K562 (cell line): ENCODE data around the gene ABCA4. TPM values are rescaled to one million over a fixed set of nuclear protein-coding genes. Genes with fewer than 3 reads are reported as not detected.

Experiments
- ATAC-seq: fragments of 200-7000 bp; cut with Tn5 transposase; 3 replicates; pipeline ENCODE4 v1.9.1; 2020; ENCODE audit warnings: moderate library complexity
- BruUV-seq: library from RNA; stranded (reverse); fragments of 400-500 nt; replicated peaks from 2 replicates; lab custom pipeline; 2021; lab: Mats Ljungman, UMichigan
- CTCF ChIA-PET: fragments of 300-600 bp; formaldehyde crosslinking; extraction: SDS; loops from one replicate; lab custom pipeline; 2021; ENCODE audit warnings: low intra/inter-chr PET ratio; lab: Yijun Ruan, JAX
- POLR2A ChIA-PET: fragments of 300-600, 350-650 bp; sonication (Branson Sonifier 250); formaldehyde crosslinking; extraction: SDS; loops from one replicate; lab custom pipeline; 2021; ENCODE audit warnings: antibody characterized with exemption, inconsistent platforms; lab: Yijun Ruan, JAX
- DNase-seq, 4 experiments: peaks; one replicate each; pipeline versions ENCODE4 v3.0.0 to v3.0.0-alpha.2; 2011 to 2018; ENCODE audit warnings: low spot score in 3 of 4, mixed read lengths in 3 of 4; ENCODE audit errors: extremely low read depth in 1 of 4
- FAIRE-seq: peaks from 2 replicates; lab custom pipeline; 2011; peaks lifted over from hg19 to GRCh38; lab: Jason Lieb, UNC
- H2AFZ ChIP-seq: 2 replicates; pipeline ENCODE4 v1.6.0; 2011; ENCODE audit warnings: low read depth, low read length, control low read depth, inconsistent platforms
- H3K27ac ChIP-seq: fragments of 200-600 bp; 3 replicates; pipeline ENCODE4 v1.8.0; 2011; ENCODE audit warnings: low read depth, mild to moderate bottlenecking, control low read depth, inconsistent platforms, low read length, moderate library complexity, mixed read lengths; ENCODE audit errors: extremely low read depth
- H3K27me3 ChIP-seq, 2 experiments: fragments of 300-600 bp in 1 of 2; 2 replicates in 1 of 2; 3 replicates in 1 of 2; pipeline versions ENCODE4 v1.6.0 to v1.8.0; 2011; ENCODE audit warnings: inconsistent platforms in 2 of 2, low read length in 2 of 2, mild to moderate bottlenecking in 1 of 2, mixed read lengths in 1 of 2, moderate library complexity in 1 of 2; ENCODE audit not compliant: control insufficient read depth in 2 of 2, insufficient read depth in 2 of 2
- H3K36me3 ChIP-seq: fragments of 300-600 bp; 3 replicates; pipeline ENCODE4 v1.8.0; 2011; ENCODE audit warnings: mild to moderate bottlenecking, low read length, inconsistent platforms; ENCODE audit not compliant: control insufficient read depth, insufficient read depth
- H3K4me1 ChIP-seq, 2 experiments: fragments of 200-600 bp in 1 of 2; replicated peaks in 1 of 2; 2 replicates in 1 of 2; 3 replicates in 1 of 2; pipeline versions ENCODE4 v1.5.1 to v1.8.0; 2011; ENCODE audit warnings: inconsistent platforms in 2 of 2, low read length in 2 of 2, mild to moderate bottlenecking in 1 of 2, mixed read lengths in 1 of 2, moderate library complexity in 1 of 2; ENCODE audit not compliant: control insufficient read depth in 2 of 2, insufficient read depth in 2 of 2
- H3K4me2 ChIP-seq: 2 replicates; pipeline ENCODE4 v1.6.1; 2011; ENCODE audit warnings: low read length, control low read depth, inconsistent platforms, mixed read lengths; ENCODE audit not compliant: insufficient read depth
- H3K4me3 ChIP-seq: fragments of 200-600 bp; sonication (generic), shearing (Covaris generic); 2 replicates; pipeline ENCODE4 v1.5.1; 2016; ENCODE audit warnings: control low read depth, inconsistent platforms
- H3K79me2 ChIP-seq: fragments of 200-600 bp; 3 replicates; pipeline ENCODE4 v1.8.0; 2011; ENCODE audit warnings: low read length, inconsistent platforms; ENCODE audit not compliant: control insufficient read depth, insufficient read depth
- H3K9ac ChIP-seq, 2 experiments: 2 replicates each; pipeline versions ENCODE4 v1.6.0 to v1.6.1; 2011; ENCODE audit warnings: low read depth in 2 of 2, low read length in 2 of 2, control low read depth in 1 of 2, inconsistent platforms in 1 of 2, mild to moderate bottlenecking in 1 of 2, mixed read lengths in 1 of 2; ENCODE audit not compliant: insufficient read depth in 1 of 2
- H3K9me1 ChIP-seq: one replicate; pipeline ENCODE4 v1.6.0; 2011; ENCODE audit warnings: inconsistent platforms, mild to moderate bottlenecking, low read length, moderate library complexity; ENCODE audit not compliant: control insufficient read depth, insufficient read depth
- H3K9me3 ChIP-seq: replicated peaks from 2 replicates; pipeline ENCODE4 v1.5.1; 2011; ENCODE audit warnings: low read depth, low read length, inconsistent platforms; ENCODE audit not compliant: control insufficient read depth, insufficient read depth
- H4K20me1 ChIP-seq: replicated peaks from 2 replicates; pipeline ENCODE4 v1.6.1; 2011; ENCODE audit warnings: low read length, inconsistent platforms, mixed read lengths; ENCODE audit not compliant: control insufficient read depth, insufficient read depth
- HMGN3 ChIP-seq: IDR thresholded peaks from 2 replicates; pipeline ENCODE4 v1.6.1; 2011; ENCODE audit warnings: borderline replicate concordance, low read depth, mild to moderate bottlenecking, mixed read lengths, low read length; ENCODE audit not compliant: insufficient read length; ENCODE audit errors: extremely low read depth
- MEF2A ChIP-seq: IDR thresholded peaks from 2 replicates; pipeline ENCODE4 v1.6.1; 2011; ENCODE audit warnings: low read depth, mild to moderate bottlenecking, low read length, moderate library complexity; ENCODE audit not compliant: control insufficient read depth
- NFATC3 ChIP-seq: fragments of 450-650 bp; IDR thresholded peaks from 2 replicates; pipeline ENCODE4 v1.6.1; 2017; ENCODE audit warnings: mild to moderate bottlenecking
- NFIC ChIP-seq: fragments of 450-650 bp; IDR thresholded peaks from 2 replicates; pipeline ENCODE4 v1.6.1; 2017; ENCODE audit warnings: mild to moderate bottlenecking, inconsistent platforms
- ZNF311 ChIP-seq: fragments of 250-450 bp; sonication (Bioruptor Pico); IDR thresholded peaks from 2 replicates; pipeline ENCODE4 v1.4.0; 2020; ENCODE audit warnings: mild to moderate bottlenecking, moderate library complexity
- WGBS: fragments of 100-300 bp; shearing (Covaris generic); methylation state at CpG from one replicate; pipeline ENCODE4 v1.1.6; 2016; ENCODE audit warnings: low coverage, mixed read lengths; ENCODE audit not compliant: insufficient coverage; ENCODE audit errors: missing lambda C conversion rate; 5-methylcytosine and 5-hydroxymethylcytosine counted together
- in situ Hi-C: fragments of 300-500 bp; cut with MboI; formaldehyde crosslinking; loops from 4 replicates; pipeline ENCODE4 v1.15.0; 2018; ENCODE audit warnings: inconsistent platforms, mixed read lengths
- intact Hi-C: fragments of 100-400 bp; cut with micrococcal nuclease; formaldehyde crosslinking; loops from 2 replicates; pipeline ENCODE4 v1.14.2; 2022
- polyA plus RNA-seq, 8 experiments: library from polyadenylated mRNA; depleted of rRNA in 4 of 8; stranded (reverse) in 5 of 8; unstranded in 3 of 8; fragments of >200 nt; fragmentation: Nextera tagmentation in 2 of 8; fragmentation: Illumina TruSeq in 1 of 8; extraction: Ambion mirVana in 2 of 8; extraction: Trizol in 1 of 8; gene quantifications; 2 replicates each; pipeline versions ENCODE4 v1.2.1 to v1.2.3, GENCODE V29; 2011 to 2014; ENCODE audit warnings: inconsistent platforms in 1 of 8, missing spikeins in 1 of 8
- total RNA-seq, 7 experiments: library from RNA; depleted of rRNA in 6 of 7; stranded (reverse); fragments of >200 nt in 6 of 7; fragmentation: Illumina TruSeq in 2 of 7; extraction: Trizol in 2 of 7; gene quantifications; 2 replicates each; pipeline versions ENCODE4 v1.2.1 to v1.2.3, GENCODE V29; 2011 to 2021; ENCODE audit warnings: low replicate concordance in 1 of 7
- TF ChIP-seq, protein P1 (sequence below): fragments of 450-650 bp; formaldehyde crosslinking; IDR thresholded peaks from 2 replicates; pipeline ENCODE4 v1.4.0; 2020; ENCODE audit warnings: mild to moderate bottlenecking, moderate library complexity

The ABCA4 gene
- total and polyA plus RNA-seq, 9 of the 15 experiments (the other 6 are each of a cell fraction or from before 2014, with no cell fraction given), result 0.01 to 0.04 TPM; not detected in 7

DNA sequence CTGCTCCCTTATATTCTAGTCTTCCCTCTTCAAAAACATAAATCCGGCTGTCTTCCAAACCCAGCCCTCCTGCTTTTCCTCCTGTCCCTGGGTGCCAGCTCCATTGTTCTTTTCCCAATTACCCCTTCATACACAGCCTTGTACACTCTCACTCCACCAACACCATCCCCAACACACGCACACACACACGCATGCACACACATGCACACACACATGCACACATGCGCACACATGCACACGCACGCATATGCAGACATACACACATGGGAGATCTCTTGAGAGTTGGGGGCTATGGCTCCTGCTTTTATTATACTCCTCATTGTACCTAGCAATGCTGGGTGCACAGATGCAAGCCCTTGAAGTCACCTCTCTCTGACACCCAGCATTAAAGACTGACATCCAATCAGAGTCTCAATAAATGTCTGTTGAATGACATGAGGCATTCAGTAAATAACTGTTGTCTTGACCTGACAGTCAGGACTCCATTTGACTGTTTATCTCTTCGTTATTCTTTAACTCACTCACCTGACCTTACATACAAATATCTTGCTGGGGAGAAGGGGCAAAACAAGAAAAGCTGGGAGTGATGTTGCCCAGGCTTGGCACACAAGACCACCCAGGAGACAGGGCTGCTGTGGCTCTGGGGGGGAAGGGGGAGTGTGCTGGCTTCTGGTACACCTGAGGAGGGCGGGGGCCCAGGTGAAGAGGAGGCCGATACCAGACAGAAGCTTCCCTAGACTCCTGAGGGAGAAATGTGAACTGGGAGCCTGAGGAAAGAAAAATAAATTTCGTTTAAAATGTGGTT is 16.0 kb downstream of the ABCA4 start:
- FAIRE-seq (no peak), DNase-seq (no peak), ATAC-seq (no peak)
- Histone ChIP-seq H3K4me3 (no peak overlapping the region), H4K20me1 (peaks cover 7% of the 10 kb centered on the region; the same call in 1 of the 2 replicates), H2AFZ (no peak overlapping the region), H3K9ac (no peak overlapping the region), H3K9me1 (no peaks in the 10 kb centered on the region), H3K4me2 (no peak overlapping the region), H3K79me2 (no peaks in the 10 kb centered on the region), H3K27ac (no peak overlapping the region), H3K36me3 (no peaks in the 10 kb centered on the region), H3K27me3 (peaks cover 11 to 74% of the 10 kb centered on the region in 2 experiments), H3K9me3 (no peaks in the 10 kb centered on the region), H3K4me1 (no peaks in the 10 kb centered on the region; a peak in 1 of 5 replicates)
- in situ Hi-C loops, result no loop called here
- intact Hi-C loops, result no loop called here
- ChIA-PET POLR2A (interaction anchor here (0.6 kb wide), 1 partner anchor 875 kb away, joined by 4 read pairs; no protein-coding TSS in a partner anchor), CTCF (no interaction called here)
- no TSS peak for BruUV-seq
- 1% methylated on average over 10 of the region's 10 CpGs for WGBS
- TF ChIP-seq NFIC (no peak), HMGN3 (no peak), MEF2A (no peak), ZNF311 (CRISPR knock-in tag) (no peak), NFATC3 (no peak)
- TF ChIP-seq, protein P1, sequence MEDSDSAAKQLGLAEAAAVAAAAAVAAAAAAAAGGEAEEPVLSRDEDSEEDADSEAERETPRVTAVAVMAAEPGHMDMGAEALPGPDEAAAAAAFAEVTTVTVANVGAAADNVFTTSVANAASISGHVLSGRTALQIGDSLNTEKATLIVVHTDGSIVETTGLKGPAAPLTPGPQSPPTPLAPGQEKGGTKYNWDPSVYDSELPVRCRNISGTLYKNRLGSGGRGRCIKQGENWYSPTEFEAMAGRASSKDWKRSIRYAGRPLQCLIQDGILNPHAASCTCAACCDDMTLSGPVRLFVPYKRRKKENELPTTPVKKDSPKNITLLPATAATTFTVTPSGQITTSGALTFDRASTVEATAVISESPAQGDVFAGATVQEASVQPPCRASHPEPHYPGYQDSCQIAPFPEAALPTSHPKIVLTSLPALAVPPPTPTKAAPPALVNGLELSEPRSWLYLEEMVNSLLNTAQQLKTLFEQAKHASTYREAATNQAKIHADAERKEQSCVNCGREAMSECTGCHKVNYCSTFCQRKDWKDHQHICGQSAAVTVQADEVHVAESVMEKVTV, result no peak
- TF ChIP-seq, all 486 proteins: peak for 0
